ENCODE data around the gene TNFRSF13B.
"Not testable (repeated sequence)": the region's sequence is repeated elsewhere in the genome, so short reads cannot be mapped to it uniquely, and the experiment has no call there.

GRCh38 chr17:16961022-16961421 lies 10.9 kb downstream of the TNFRSF13B start:
- TF ChIP-seq CTCF (IDR thresholded peaks at IDR 0.05; ENCODE audit: low read depth, low read length); EZH2phosphoT487 (IDR thresholded peaks at IDR 0.05; ENCODE audit: low read depth): not testable (repeated sequence)

All from OCI-LY3 (cell line).